Keratinocyte (primary cell): Measurements from ENCODE around the gene LHX6. TPM values are rescaled to one million over a fixed set of nuclear protein-coding genes. Genes with fewer than 3 reads are reported as not detected.

Experiments used
- DNase-seq: peaks from one replicate; pipeline ENCODE4 v3.0.0-alpha.2; 2011; ENCODE audit warnings: low read depth, missing footprints, low spot score
- FAIRE-seq: peaks from 2 replicates; lab custom pipeline; 2011; peaks lifted over from hg19 to GRCh38; lab: Jason Lieb, UNC
- H2AFZ ChIP-seq: 2 replicates; pipeline ENCODE4 v1.6.0; 2012; ENCODE audit warnings: low read length, control low read depth, inconsistent platforms; ENCODE audit not compliant: control insufficient read depth
- H3K27ac ChIP-seq: 2 replicates; pipeline ENCODE4 v1.5.1; 2011; ENCODE audit warnings: low read length; ENCODE audit not compliant: control insufficient read depth, insufficient read depth
- H3K27me3 ChIP-seq: 3 replicates; pipeline ENCODE4 v1.6.0; 2011; ENCODE audit warnings: low read length; ENCODE audit not compliant: control insufficient read depth, insufficient read depth; ENCODE audit errors: extremely low read depth
- H3K36me3 ChIP-seq, 2 experiments: 2 replicates in 1 of 2; 3 replicates in 1 of 2; pipeline ENCODE4 v1.5.1; 2011; ENCODE audit warnings: low read length in 2 of 2, mild to moderate bottlenecking in 1 of 2; ENCODE audit not compliant: control insufficient read depth in 2 of 2, insufficient read depth in 2 of 2; ENCODE audit errors: extremely low read depth in 1 of 2
- H3K4me1 ChIP-seq: 3 replicates; pipeline ENCODE4 v1.5.1; 2011; ENCODE audit warnings: low read length; ENCODE audit not compliant: control insufficient read depth, insufficient read depth; ENCODE audit errors: extremely low read depth
- H3K4me2 ChIP-seq: 3 replicates; pipeline ENCODE4 v1.6.0; 2011; ENCODE audit warnings: low read depth, low read length; ENCODE audit not compliant: control insufficient read depth, insufficient read depth; ENCODE audit errors: extremely low read depth
- H3K4me3 ChIP-seq, 3 experiments: fragments of 200-600 bp in 1 of 3; sonication (generic) in 1 of 3; 2 replicates in 2 of 3; 3 replicates in 1 of 3; pipeline ENCODE4 v1.5.1; 2011 to 2016; ENCODE audit warnings: low read length in 3 of 3, mild to moderate bottlenecking in 3 of 3, control low read depth in 2 of 3, inconsistent platforms in 1 of 3, low read depth in 1 of 3, mixed read lengths in 1 of 3, mixed run types in 1 of 3, moderate library complexity in 1 of 3; ENCODE audit not compliant: control insufficient read depth in 2 of 3, insufficient read depth in 2 of 3; ENCODE audit errors: extremely low read depth in 1 of 3
- H3K79me2 ChIP-seq: 2 replicates; pipeline ENCODE4 v1.6.0; 2012; ENCODE audit warnings: low read length; ENCODE audit not compliant: control insufficient read depth, insufficient read depth
- H3K9ac ChIP-seq: 3 replicates; pipeline ENCODE4 v1.6.0; 2011; ENCODE audit warnings: low read length; ENCODE audit not compliant: control insufficient read depth, insufficient read depth; ENCODE audit errors: extremely low read depth
- H3K9me1 ChIP-seq: 3 replicates; pipeline ENCODE4 v1.6.0; 2011; ENCODE audit warnings: low read length; ENCODE audit not compliant: control insufficient read depth, insufficient read depth; ENCODE audit errors: extremely low read depth
- H3K9me3 ChIP-seq: 2 replicates; pipeline ENCODE4 v1.5.1; 2012; ENCODE audit warnings: low read depth, low read length; ENCODE audit not compliant: control insufficient read depth
- H4K20me1 ChIP-seq: 3 replicates; pipeline ENCODE4 v1.6.0; 2011; ENCODE audit warnings: low read length; ENCODE audit not compliant: control insufficient read depth, insufficient read depth; ENCODE audit errors: extremely low read depth
- CTCF ChIP-seq, 3 experiments: IDR thresholded peaks in 1 of 3; conservative IDR thresholded peaks in 1 of 3; optimal IDR thresholded peaks in 1 of 3; 2 replicates in 2 of 3; 3 replicates in 1 of 3; pipeline versions ENCODE3 to v1.5.1; 2011; ENCODE audit warnings: low read length in 3 of 3, mild to moderate bottlenecking in 3 of 3, moderate library complexity in 2 of 3, control low read depth in 1 of 3, inconsistent platforms in 1 of 3; ENCODE audit not compliant: insufficient read depth in 2 of 3; ENCODE audit errors: extremely low read depth in 1 of 3
- EZH2 ChIP-seq: IDR thresholded peaks from one replicate; pipeline ENCODE4 v1.6.1; 2012; ENCODE audit warnings: inconsistent platforms, mild to moderate bottlenecking, low read length, moderate library complexity
- dilution Hi-C: fragments of 300-500 bp; cut with MboI; formaldehyde crosslinking; loops from one replicate; pipeline ENCODE4 v1.7.0; 2020; ENCODE audit warnings: low sequenced_read_pairs; ENCODE audit not compliant: extremely low pct_ligation_motif_present
- polyA plus RNA-seq, 5 experiments: library from polyadenylated mRNA; depleted of rRNA in 3 of 5; stranded (reverse) in 3 of 5; stranded (forward) in 1 of 5; unstranded in 1 of 5; fragments of >200 nt; gene quantifications; 1 replicate in 1 of 5; 2 replicates in 3 of 5; 3 replicates in 1 of 5; pipeline versions ENCODE4 v1.2.1 to v1.2.3, GENCODE V29; 2011 to 2012; ENCODE audit warnings: missing spikeins in 2 of 5, low read depth in 1 of 5, low replicate concordance in 1 of 5

The LHX6 gene
- polyA plus RNA-seq, 1 donor (not counting 4 experiments of a cell fraction or from before 2014, with no cell fraction given) = 0.13 TPM

DNA sequence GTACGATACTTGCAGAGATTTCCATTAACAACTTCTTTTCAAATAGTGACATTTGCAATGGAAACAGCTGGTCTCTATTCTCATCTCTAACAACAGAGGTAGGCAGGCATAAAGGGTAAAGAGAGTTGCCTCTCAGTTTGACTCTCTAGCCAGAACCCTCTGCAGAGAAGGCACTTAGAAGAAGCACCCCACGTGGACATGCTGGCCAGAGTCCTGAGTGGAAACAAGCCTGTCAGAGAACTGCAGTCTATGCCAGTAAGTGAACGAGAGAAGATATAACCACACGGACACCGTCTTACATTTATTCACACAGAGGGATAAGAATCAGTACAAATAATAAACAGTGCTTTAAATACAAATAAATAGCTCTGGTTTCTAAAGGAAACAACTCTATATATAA, 11.0 kb upstream of the LHX6 start:
- FAIRE-seq (no peak), DNase-seq (no peak)
- no peak for TF ChIP-seq EZH2
- no peak for TF ChIP-seq CTCF (optimal IDR thresholded peaks at IDR 0.05 in 1 of 3, IDR thresholded peaks at IDR 0.05 in 1 of 3, conservative IDR thresholded peaks at IDR 0.05 in 1 of 3; ENCODE audit: extremely low read depth in 1 of 3, insufficient read depth in 2 of 3, low read length in 3 of 3)
- Histone ChIP-seq H3K4me2 (no peak overlapping the region), H3K27me3 (no peaks in the 10 kb centered on the region), H3K9ac (no peak overlapping the region), H4K20me1 (no peaks in the 10 kb centered on the region), H3K36me3 (peaks cover 11 to 12% of the 10 kb centered on the region in 2 experiments), H2AFZ (no peak overlapping the region), H3K4me1 (no peaks in the 10 kb centered on the region), H3K79me2 (no peaks in the 10 kb centered on the region), H3K9me1 (no peaks in the 10 kb centered on the region), H3K4me3 (no peak overlapping the region), H3K9me3 (no peaks in the 10 kb centered on the region), H3K27ac (no peak overlapping the region)
- dilution Hi-C loops = no loop called here

DNA sequence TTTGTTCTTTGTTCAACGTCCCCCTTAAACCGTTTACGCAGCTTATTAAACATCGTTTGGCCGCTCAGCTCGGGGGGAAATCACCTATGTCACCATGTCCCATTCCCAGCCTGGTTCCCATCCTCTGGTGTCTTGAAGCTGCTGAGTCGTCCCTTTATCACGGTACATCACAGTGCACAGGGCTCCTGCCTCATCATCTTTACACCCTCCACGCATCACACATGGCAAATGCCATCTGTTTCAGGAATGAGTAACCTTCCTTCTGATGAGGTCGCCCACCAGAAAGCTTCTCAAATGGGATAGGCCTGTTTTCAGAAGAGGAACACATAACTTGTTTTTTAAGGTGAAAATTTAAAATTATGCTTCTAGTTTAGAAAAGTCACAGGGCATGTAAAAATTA, 7.9 kb upstream of the LHX6 start:
- Histone ChIP-seq H3K9ac (no peak overlapping the region), H3K4me2 (no peak overlapping the region), H3K4me1 (no peaks in the 10 kb centered on the region), H3K36me3 (peaks cover 3 to 6% of the 10 kb centered on the region in 2 experiments), H4K20me1 (no peaks in the 10 kb centered on the region), H3K27ac (no peak overlapping the region), H3K9me3 (no peaks in the 10 kb centered on the region), H3K27me3 (peaks cover 15% of the 10 kb centered on the region), H3K4me3 (no peak overlapping the region), H2AFZ (no peak overlapping the region), H3K9me1 (no peaks in the 10 kb centered on the region), H3K79me2 (no peaks in the 10 kb centered on the region)
- dilution Hi-C loops = no loop called here
- no peak for DNase-seq
- TF ChIP-seq CTCF (optimal IDR thresholded peaks at IDR 0.05 in 1 of 3, IDR thresholded peaks at IDR 0.05 in 1 of 3, conservative IDR thresholded peaks at IDR 0.05 in 1 of 3; ENCODE audit: extremely low read depth in 1 of 3, insufficient read depth in 2 of 3, low read length in 3 of 3) (no peak), EZH2 (no peak)
- FAIRE-seq = no peak
